HCT116 (cell line): ENCODE data around the gene DNM2. TPM values are rescaled to one million over a fixed set of nuclear protein-coding genes. Genes with fewer than 3 reads are reported as not detected.
A peak's percentile ranks its signal among the peaks of the same experiment; 100 is the strongest.

Source experiments
- ATAC-seq: fragments of 200-7000 bp; cut with Tn5 transposase; 2 replicates; pipeline ENCODE4 v1.9.1; 2020; ENCODE audit warnings: mild to moderate bottlenecking, moderate library complexity
- BruUV-seq: library from RNA; stranded (reverse); fragments of 400-500 nt; replicated peaks from 2 replicates; lab custom pipeline; 2021; lab: Mats Ljungman, UMichigan
- CTCF ChIA-PET: fragments of 300-600 bp; sonication (Branson Sonifier 250); formaldehyde crosslinking; loops from one replicate; lab custom pipeline; 2021; ENCODE audit warnings: antibody characterized with exemption; lab: Charles Lee
- POLR2A ChIA-PET: fragments of 300-600, 350-600 bp; sonication (Branson Sonifier 250); formaldehyde crosslinking; loops from one replicate; lab custom pipeline; 2021; ENCODE audit warnings: antibody characterized with exemption; lab: Charles Lee
- RAD21 ChIA-PET, 2 experiments: fragments of 300-600 bp; sonication (Branson Sonifier 250); formaldehyde crosslinking; loops; one replicate each; lab custom pipeline; 2023; ENCODE audit warnings: low total read pairs in 2 of 2; ENCODE audit not compliant: uncharacterized antibody in 2 of 2, unreplicated experiment in 2 of 2, low non-redundant PET in 1 of 2; lab: Charles Lee
- DNase-seq: peaks from one replicate; pipeline ENCODE4 v3.0.0-alpha.2; 2010; ENCODE audit warnings: low read depth, low spot score
- H2AFZ ChIP-seq: fragments of 200-600 bp; shearing (Covaris generic), sonication (generic); 2 replicates; pipeline ENCODE4 v1.6.1; 2017; ENCODE audit warnings: low read depth, mixed run types, mixed read lengths, antibody characterized with exemption, low read length; ENCODE audit not compliant: poor library complexity, severe bottlenecking
- H3K27ac ChIP-seq: 2 replicates; pipeline ENCODE4 v1.5.1; 2012; ENCODE audit warnings: low read depth, low read length
- H3K27me3 ChIP-seq: fragments of 200-600 bp; sonication (generic); 2 replicates; pipeline ENCODE4 v1.6.1; 2016; ENCODE audit warnings: mixed run types, low read length, mixed read lengths; ENCODE audit not compliant: insufficient read depth
- H3K36me3 ChIP-seq, 2 experiments: fragments of 200-500 bp in 1 of 2; fragments of 200-600 bp in 1 of 2; sonication (Bioruptor generic) in 1 of 2; sonication (generic) in 1 of 2; 2 replicates each; pipeline versions ENCODE4 v1.5.1 to v1.6.1; 2014 to 2016; ENCODE audit warnings: low read length in 2 of 2, inconsistent platforms in 1 of 2, mixed read lengths in 1 of 2, mixed run types in 1 of 2; ENCODE audit not compliant: insufficient read depth in 2 of 2, control insufficient read depth in 1 of 2
- H3K4me1 ChIP-seq, 2 experiments: fragments of 200-600 bp in 1 of 2; sonication (generic) in 1 of 2; 2 replicates each; pipeline versions ENCODE4 v1.5.1 to v1.6.1; 2012 to 2017; ENCODE audit warnings: low read length in 2 of 2, inconsistent platforms in 1 of 2, mild to moderate bottlenecking in 1 of 2, mixed read lengths in 1 of 2, mixed run types in 1 of 2, moderate library complexity in 1 of 2; ENCODE audit not compliant: insufficient read depth in 2 of 2, control insufficient read depth in 1 of 2
- H3K4me2 ChIP-seq: fragments of 200-600 bp; sonication (generic); 2 replicates; pipeline ENCODE4 v1.6.1; 2017; ENCODE audit warnings: mixed run types, low read length, mixed read lengths
- H3K4me3 ChIP-seq, 2 experiments: fragments of 200-600 bp in 1 of 2; sonication (generic) in 1 of 2; replicated peaks in 1 of 2; 2 replicates each; pipeline ENCODE4 v1.5.1; 2011 to 2016; ENCODE audit warnings: low read length in 2 of 2, control low read depth in 1 of 2, low read depth in 1 of 2, mild to moderate bottlenecking in 1 of 2, mixed read lengths in 1 of 2, mixed run types in 1 of 2
- H3K79me2 ChIP-seq: fragments of 200-600 bp; sonication (generic); 2 replicates; pipeline ENCODE4 v1.6.1; 2017; ENCODE audit warnings: mild to moderate bottlenecking, mixed run types, low read length, moderate library complexity, mixed read lengths; ENCODE audit not compliant: insufficient read depth
- H3K9ac ChIP-seq: fragments of 200-600 bp; sonication (generic); 2 replicates; pipeline ENCODE4 v1.6.1; 2016; ENCODE audit warnings: low read length, mixed read lengths
- H3K9me2 ChIP-seq: fragments of 200-600 bp; sonication (generic), shearing (Covaris generic); 2 replicates; pipeline ENCODE4 v1.6.1; 2017; ENCODE audit warnings: mixed run types, mild to moderate bottlenecking, moderate library complexity; ENCODE audit not compliant: insufficient read depth
- H3K9me3 ChIP-seq, 2 experiments: fragments of 200-500 bp in 1 of 2; fragments of 200-600 bp in 1 of 2; sonication (Bioruptor generic) in 1 of 2; sonication (generic) in 1 of 2; 2 replicates each; pipeline ENCODE4 v1.6.1; 2014 to 2017; ENCODE audit warnings: low read length in 2 of 2, mixed read lengths in 2 of 2, inconsistent platforms in 1 of 2, low read depth in 1 of 2, mild to moderate bottlenecking in 1 of 2, mixed run types in 1 of 2, moderate library complexity in 1 of 2; ENCODE audit not compliant: control insufficient read depth in 1 of 2, insufficient read depth in 1 of 2
- H4K20me1 ChIP-seq: fragments of 200-600 bp; sonication (generic), shearing (Covaris generic); 2 replicates; pipeline ENCODE4 v1.6.1; 2017; ENCODE audit warnings: mixed run types, mild to moderate bottlenecking, moderate library complexity; ENCODE audit not compliant: insufficient read depth
- CBX3 ChIP-seq: IDR thresholded peaks from 2 replicates; pipeline ENCODE4 v1.6.1; 2012; ENCODE audit warnings: low read depth
- CEBPB ChIP-seq: IDR thresholded peaks from 2 replicates; pipeline ENCODE4 v1.6.1; 2012; ENCODE audit warnings: low read depth
- CTCF ChIP-seq, 3 experiments: fragments of 200-600 bp in 1 of 3; sonication (generic) in 1 of 3; IDR thresholded peaks in 2 of 3; conservative IDR thresholded peaks in 1 of 3; 2 replicates each; pipeline ENCODE4 v1.5.1; 2012 to 2017; ENCODE audit warnings: low read depth in 2 of 3, low read length in 2 of 3, antibody characterized with exemption in 1 of 3, borderline replicate concordance in 1 of 3, control low read depth in 1 of 3, mild to moderate bottlenecking in 1 of 3, mixed read lengths in 1 of 3, mixed run types in 1 of 3, moderate library complexity in 1 of 3; ENCODE audit not compliant: insufficient read depth in 1 of 3
- EGR1 ChIP-seq: IDR thresholded peaks from 2 replicates; pipeline ENCODE4 v1.6.1; 2012; ENCODE audit warnings: low read depth
- ELF1 ChIP-seq: IDR thresholded peaks from 2 replicates; pipeline ENCODE4 v1.6.1; 2012; ENCODE audit warnings: low read depth, borderline replicate concordance
- EZH2phosphoT487 ChIP-seq: fragments of 200-600 bp; IDR thresholded peaks from 2 replicates; pipeline ENCODE4 v1.6.1; 2018; ENCODE audit warnings: antibody characterized with exemption, borderline replicate concordance
- FOSL1 ChIP-seq: IDR thresholded peaks from 2 replicates; pipeline ENCODE4 v1.6.1; 2012; ENCODE audit warnings: low read depth
- JUND ChIP-seq: IDR thresholded peaks from 2 replicates; pipeline ENCODE4 v1.6.1; 2012
- MAX ChIP-seq: IDR thresholded peaks from 2 replicates; pipeline ENCODE4 v1.6.1; 2012
- POLR2AphosphoS5 ChIP-seq: IDR thresholded peaks from 2 replicates; pipeline ENCODE4 v1.6.1; 2011; ENCODE audit warnings: mild to moderate bottlenecking, low read depth, low read length, moderate library complexity
- REST ChIP-seq: IDR thresholded peaks from 2 replicates; pipeline ENCODE4 v1.6.1; 2012; ENCODE audit warnings: low read depth
- SIN3A ChIP-seq: IDR thresholded peaks from 2 replicates; pipeline ENCODE4 v1.6.1; 2012; ENCODE audit warnings: low read depth
- SP1 ChIP-seq: IDR thresholded peaks from 2 replicates; pipeline ENCODE4 v1.6.1; 2012; ENCODE audit warnings: low read depth
- TCF7L2 ChIP-seq: IDR thresholded peaks from 2 replicates; pipeline ENCODE4 v1.7.0; 2011; ENCODE audit warnings: borderline replicate concordance, inconsistent platforms; ENCODE audit not compliant: insufficient read depth, insufficient read length; ENCODE audit errors: extremely low read depth
- YY1 ChIP-seq: IDR thresholded peaks from 2 replicates; pipeline ENCODE4 v1.6.1; 2011; ENCODE audit warnings: low read length, low read depth, moderate library complexity, mild to moderate bottlenecking; ENCODE audit not compliant: insufficient replicate concordance; ENCODE audit errors: extremely low read depth
- ZFX ChIP-seq: fragments of 450-650 bp; IDR thresholded peaks from 2 replicates; pipeline ENCODE4 v1.6.1; 2017
- ZNF274 ChIP-seq: fragments of 200-500 bp; sonication (Bioruptor generic); IDR thresholded peaks from 2 replicates; pipeline ENCODE4 v1.6.1; 2014; ENCODE audit warnings: mild to moderate bottlenecking, low read depth, low read length, inconsistent platforms
- intact Hi-C: fragments of 100-400 bp; cut with micrococcal nuclease; formaldehyde crosslinking; loops from 2 replicates; pipeline ENCODE4 v1.10.0; 2022
- total RNA-seq: library from RNA; stranded (reverse); gene quantifications from one replicate; pipeline ENCODE4 v1.2.1, GENCODE V29; 2021; ENCODE audit not compliant: unreplicated experiment
- TF ChIP-seq, protein P1 (sequence below): IDR thresholded peaks from 2 replicates; pipeline ENCODE4 v1.6.1; 2011; ENCODE audit warnings: mild to moderate bottlenecking, low read length, moderate library complexity; ENCODE audit not compliant: insufficient replicate concordance; ENCODE audit errors: extremely low read depth

Gene DNM2
- total RNA-seq, 1 experiment from 2014 or later: 183 TPM

DNA sequence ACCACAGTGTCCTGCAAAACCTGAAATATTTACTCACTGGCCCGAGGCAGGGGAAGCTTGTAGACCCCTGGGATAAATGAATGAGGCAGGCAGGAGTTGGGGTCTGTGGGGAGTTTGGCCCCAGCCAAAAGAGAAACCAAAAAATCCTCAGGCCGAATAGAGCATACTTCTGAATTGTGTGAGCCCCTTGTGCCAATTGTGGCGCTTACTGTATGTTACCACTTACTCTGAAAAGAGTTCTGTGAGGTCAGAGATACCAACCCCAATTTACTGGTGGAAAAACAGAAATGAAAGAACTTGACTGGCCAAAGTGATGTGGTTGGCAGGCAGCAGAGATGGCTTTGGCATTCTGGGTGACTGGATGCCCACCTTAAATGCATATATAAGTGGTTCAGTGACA is 160.4 kb downstream of the DNM2 start:
- Histone ChIP-seq H2AFZ (no peak overlapping the region), H3K36me3 (no peaks in the 10 kb centered on the region), H4K20me1 (no peaks in the 10 kb centered on the region), H3K27me3 (no peaks in the 10 kb centered on the region), H3K9ac (peak overlapping the region; percentile 50), H3K4me2 (no peak overlapping the region), H3K9me2 (no peaks in the 10 kb centered on the region), H3K4me1 (peaks cover 32 to 82% of the 10 kb centered on the region in 2 experiments), H3K79me2 (peaks cover 100% of the 10 kb centered on the region), H3K4me3 (no peak overlapping the region), H3K9me3 (no peaks in the 10 kb centered on the region), H3K27ac (peak overlapping the region; percentile 45)
- ATAC-seq: no peak
- no peak for TF ChIP-seq EZH2phosphoT487
- TF ChIP-seq CEBPB: no peak
- no peak for TF ChIP-seq CBX3
- no peak for TF ChIP-seq JUND
- TF ChIP-seq ELF1: no peak
- no peak for TF ChIP-seq SIN3A
- TF ChIP-seq ZNF274: no peak
- TF ChIP-seq CTCF (IDR thresholded peaks at IDR 0.05 in 2 of 3, conservative IDR thresholded peaks at IDR 0.05 in 1 of 3; ENCODE audit: borderline replicate concordance in 1 of 3, insufficient read depth in 1 of 3, low read depth in 2 of 3, low read length in 2 of 3): no peak
- no peak for TF ChIP-seq FOSL1
- no peak for TF ChIP-seq ZFX
- TF ChIP-seq, protein P1, sequence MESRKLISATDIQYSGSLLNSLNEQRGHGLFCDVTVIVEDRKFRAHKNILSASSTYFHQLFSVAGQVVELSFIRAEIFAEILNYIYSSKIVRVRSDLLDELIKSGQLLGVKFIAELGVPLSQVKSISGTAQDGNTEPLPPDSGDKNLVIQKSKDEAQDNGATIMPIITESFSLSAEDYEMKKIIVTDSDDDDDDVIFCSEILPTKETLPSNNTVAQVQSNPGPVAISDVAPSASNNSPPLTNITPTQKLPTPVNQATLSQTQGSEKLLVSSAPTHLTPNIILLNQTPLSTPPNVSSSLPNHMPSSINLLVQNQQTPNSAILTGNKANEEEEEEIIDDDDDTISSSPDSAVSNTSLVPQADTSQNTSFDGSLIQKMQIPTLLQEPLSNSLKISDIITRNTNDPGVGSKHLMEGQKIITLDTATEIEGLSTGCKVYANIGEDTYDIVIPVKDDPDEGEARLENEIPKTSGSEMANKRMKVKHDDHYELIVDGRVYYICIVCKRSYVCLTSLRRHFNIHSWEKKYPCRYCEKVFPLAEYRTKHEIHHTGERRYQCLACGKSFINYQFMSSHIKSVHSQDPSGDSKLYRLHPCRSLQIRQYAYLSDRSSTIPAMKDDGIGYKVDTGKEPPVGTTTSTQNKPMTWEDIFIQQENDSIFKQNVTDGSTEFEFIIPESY: no peak
- TF ChIP-seq SP1: no peak
- TF ChIP-seq YY1: no peak
- TF ChIP-seq POLR2AphosphoS5: no peak
- TF ChIP-seq MAX: no peak
- no peak for TF ChIP-seq TCF7L2
- no peak for TF ChIP-seq REST
- TF ChIP-seq EGR1: no peak
- no peak for DNase-seq
- RAD21 ChIA-PET: no interaction called here
- POLR2A ChIA-PET: interaction anchor here (0.6 kb wide), 1 partner anchor 11 kb away, joined by 3 read pairs; no protein-coding TSS in a partner anchor
- CTCF ChIA-PET: interaction anchor here (1.0 to 3.7 kb wide), 3 partner anchors 14 to 20 kb away, joined by 3 to 15 read pairs (median 4); no protein-coding TSS in a partner anchor
- TSS peak; percentile 16 for BruUV-seq
- intact Hi-C loops: no loop called here
